GM10266 (cell line): ENCODE measurements around the gene TNFRSF4.

Experiments used
- DNase-seq: peaks from one replicate; pipeline ENCODE4 v3.0.0; 2012; ENCODE audit errors: extremely low spot score
- TF ChIP-seq, protein P1 (sequence below): IDR thresholded peaks from 2 replicates; pipeline ENCODE4 v1.5.1; 2012; ENCODE audit warnings: mild to moderate bottlenecking, low read depth; ENCODE audit not compliant: control insufficient read depth, insufficient read depth; ENCODE audit errors: missing control alignments

The TNFRSF4 gene

GRCh38 chr1:1212780-1213344 is 1.1 kb downstream of the TNFRSF4 start:
- DNase-seq, result peak; percentile 80
- TF ChIP-seq, protein P1, sequence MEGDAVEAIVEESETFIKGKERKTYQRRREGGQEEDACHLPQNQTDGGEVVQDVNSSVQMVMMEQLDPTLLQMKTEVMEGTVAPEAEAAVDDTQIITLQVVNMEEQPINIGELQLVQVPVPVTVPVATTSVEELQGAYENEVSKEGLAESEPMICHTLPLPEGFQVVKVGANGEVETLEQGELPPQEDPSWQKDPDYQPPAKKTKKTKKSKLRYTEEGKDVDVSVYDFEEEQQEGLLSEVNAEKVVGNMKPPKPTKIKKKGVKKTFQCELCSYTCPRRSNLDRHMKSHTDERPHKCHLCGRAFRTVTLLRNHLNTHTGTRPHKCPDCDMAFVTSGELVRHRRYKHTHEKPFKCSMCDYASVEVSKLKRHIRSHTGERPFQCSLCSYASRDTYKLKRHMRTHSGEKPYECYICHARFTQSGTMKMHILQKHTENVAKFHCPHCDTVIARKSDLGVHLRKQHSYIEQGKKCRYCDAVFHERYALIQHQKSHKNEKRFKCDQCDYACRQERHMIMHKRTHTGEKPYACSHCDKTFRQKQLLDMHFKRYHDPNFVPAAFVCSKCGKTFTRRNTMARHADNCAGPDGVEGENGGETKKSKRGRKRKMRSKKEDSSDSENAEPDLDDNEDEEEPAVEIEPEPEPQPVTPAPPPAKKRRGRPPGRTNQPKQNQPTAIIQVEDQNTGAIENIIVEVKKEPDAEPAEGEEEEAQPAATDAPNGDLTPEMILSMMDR, result no peak

DNA sequence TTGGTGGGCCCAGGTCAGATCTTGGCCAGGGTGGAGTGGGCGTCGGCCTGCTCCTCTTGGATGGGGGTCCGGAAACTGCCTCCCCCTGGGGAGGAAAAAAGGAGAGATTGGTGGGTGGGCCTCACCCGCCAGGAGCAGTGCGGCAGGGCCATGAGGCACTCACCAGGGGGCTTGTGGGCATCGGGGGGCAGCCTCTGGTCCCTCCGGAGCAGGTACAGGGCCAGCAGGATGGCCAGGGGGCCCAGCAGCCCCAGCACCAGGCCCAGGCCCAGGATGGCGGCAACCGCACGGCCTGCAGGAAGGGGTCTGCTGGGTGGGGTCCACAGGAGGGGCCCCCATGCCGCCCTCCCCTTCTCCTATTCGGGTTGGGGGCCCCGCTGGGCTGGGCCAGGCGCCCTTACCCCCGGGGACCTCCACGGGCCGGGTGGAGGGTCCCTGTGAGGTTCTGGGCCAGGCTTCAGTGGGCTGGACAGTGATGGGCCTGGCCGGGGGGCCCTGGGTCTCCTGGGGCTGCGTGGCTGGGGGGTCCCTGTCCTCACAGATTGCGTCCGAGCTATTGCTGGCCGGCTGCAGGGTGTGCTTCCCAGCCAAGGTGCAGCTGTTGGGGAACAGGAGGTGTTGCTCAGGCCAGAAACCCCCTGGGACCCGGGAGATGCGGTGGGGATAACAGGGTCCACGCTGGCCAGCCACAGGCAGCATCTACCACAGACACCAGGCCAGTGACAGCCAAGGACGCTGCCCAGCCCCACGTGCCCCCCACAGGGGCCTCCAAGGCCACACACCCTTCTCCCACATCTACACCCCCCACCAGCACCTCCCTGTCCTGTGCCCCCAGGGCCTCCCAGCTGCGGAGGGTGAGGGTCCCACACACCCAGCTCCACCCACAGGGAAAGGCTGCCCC is 2.2 kb downstream of the TNFRSF4 start:
- DNase-seq, result no peak
- TF ChIP-seq, protein P1, result no peak

- no peak for DNase-seq
- TF ChIP-seq, protein P1, result no peak
These were observed 3.0 kb downstream of the TNFRSF4 start for GRCh38 chr1:1210726-1211540.

DNA sequence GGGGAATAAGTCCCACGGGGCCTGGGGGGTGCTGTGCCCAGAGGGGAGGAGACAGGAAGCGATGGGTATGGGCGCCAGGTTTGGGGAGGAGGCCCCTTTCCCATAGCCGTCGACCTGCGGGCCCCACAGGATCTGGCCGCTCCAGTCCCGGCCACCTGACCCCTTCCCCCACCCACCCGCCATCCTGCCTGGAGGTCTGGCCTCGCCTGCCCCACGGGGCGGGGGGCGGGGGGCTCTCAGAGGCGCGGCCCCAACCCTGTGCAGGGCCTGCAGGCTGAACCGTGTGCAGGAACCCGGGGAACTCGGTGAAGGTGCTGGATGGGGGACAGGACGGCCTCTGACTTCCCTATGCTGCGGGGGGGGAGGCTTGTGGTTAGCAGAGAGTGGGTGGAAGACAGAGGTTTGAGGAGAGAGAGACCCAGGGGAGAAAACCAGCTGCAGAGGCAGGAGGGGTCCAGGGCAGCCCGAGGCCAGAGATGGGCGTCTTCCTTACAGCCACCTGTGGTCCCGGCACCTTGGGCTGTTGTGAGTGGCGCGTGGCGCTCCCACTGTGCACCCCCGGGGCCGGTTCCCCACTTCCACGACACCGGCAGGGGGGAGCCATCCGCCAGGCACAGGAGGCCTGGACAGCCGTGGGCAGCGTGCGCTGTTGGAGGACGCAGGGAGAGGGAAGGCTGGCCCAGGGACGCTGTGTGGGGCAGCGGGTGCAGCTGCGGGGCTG is 5.1 kb downstream of the TNFRSF4 start:
- no peak for DNase-seq
- TF ChIP-seq, protein P1, result no peak

DNA sequence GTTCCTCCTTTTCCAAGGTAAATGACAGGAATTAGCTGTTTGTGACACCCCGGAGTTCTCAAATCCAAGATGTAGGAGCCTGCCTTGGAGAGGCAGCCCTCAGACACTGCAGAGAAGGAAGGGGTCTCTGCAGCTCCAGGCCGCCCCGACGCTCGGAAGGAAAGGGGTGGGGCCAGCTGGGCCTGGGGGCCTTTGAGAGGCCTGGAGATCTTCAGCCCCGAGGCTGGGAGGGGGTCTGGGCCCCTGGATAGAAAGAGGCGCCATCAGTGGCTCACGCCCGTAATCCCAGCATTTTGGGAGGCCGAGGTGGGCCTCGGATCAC is 6.4 kb downstream of the TNFRSF4 start:
- TF ChIP-seq, protein P1, result no peak
- no peak for DNase-seq

DNA sequence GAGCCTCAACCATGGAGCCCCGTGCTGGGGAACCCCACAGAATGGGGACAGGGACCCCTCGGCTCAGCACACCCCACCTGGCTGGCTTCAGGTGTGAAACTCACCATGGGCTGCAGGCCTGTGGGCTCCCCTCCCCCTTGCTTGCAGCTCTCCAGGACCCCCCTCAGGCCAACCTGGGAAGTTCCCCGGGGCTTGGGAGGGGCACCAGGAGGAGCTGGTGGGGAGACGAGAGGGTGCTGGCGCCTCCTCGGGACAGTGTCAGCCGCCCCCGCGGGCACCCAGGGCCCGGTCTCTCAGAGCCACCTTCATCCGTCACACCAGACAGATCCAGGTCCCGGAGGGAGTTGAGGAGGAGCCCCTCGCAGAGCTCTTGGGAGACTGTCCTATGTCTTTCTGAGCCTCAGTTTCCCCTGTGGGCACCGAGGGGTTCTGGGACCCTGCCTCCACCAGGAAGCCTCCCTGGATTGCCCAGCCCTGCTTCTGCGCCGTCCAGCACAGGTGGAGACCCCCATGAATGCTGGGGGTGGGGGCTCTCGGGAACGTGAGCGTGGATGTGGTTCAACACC is 6.9 kb downstream of the TNFRSF4 start:
- TF ChIP-seq, protein P1, result no peak
- DNase-seq, result no peak
